Nephron (organoid): ENCODE data around the gene KLF15.

Source experiments
- H3K27ac Mint-ChIP-seq, 3 experiments: 2 replicates each; pipeline ENCODE4 v1.8.0; 2020; ENCODE audit warnings: mixed read lengths in 3 of 3, mild to moderate bottlenecking in 2 of 3, moderate library complexity in 1 of 3
- H3K27me3 Mint-ChIP-seq: 2 replicates; pipeline ENCODE4 v1.8.0; 2021; ENCODE audit warnings: low read depth, mild to moderate bottlenecking, moderate library complexity, mixed read lengths
- H3K36me3 Mint-ChIP-seq: 2 replicates; pipeline ENCODE4 v1.8.0; 2020; ENCODE audit warnings: low read depth, mixed read lengths
- H3K4me1 Mint-ChIP-seq: 2 replicates; pipeline ENCODE4 v1.8.0; 2020; ENCODE audit warnings: mixed read lengths
- H3K4me3 Mint-ChIP-seq, 3 experiments: 2 replicates each; pipeline ENCODE4 v1.8.0; 2020; ENCODE audit warnings: mild to moderate bottlenecking in 3 of 3, mixed read lengths in 3 of 3, moderate library complexity in 2 of 3
- H3K9me3 Mint-ChIP-seq: 2 replicates; pipeline ENCODE4 v1.8.0; 2020; ENCODE audit warnings: mixed read lengths
- TF ChIP-seq, protein P1 (sequence below), 3 experiments: fragments of 200-600 bp; sonication (generic); IDR thresholded peaks; one replicate each; pipeline ENCODE4 v1.5.0; 2021; ENCODE audit warnings: antibody characterized with exemption in 3 of 3; ENCODE audit not compliant: unreplicated experiment in 3 of 3

The KLF15 gene

DNA sequence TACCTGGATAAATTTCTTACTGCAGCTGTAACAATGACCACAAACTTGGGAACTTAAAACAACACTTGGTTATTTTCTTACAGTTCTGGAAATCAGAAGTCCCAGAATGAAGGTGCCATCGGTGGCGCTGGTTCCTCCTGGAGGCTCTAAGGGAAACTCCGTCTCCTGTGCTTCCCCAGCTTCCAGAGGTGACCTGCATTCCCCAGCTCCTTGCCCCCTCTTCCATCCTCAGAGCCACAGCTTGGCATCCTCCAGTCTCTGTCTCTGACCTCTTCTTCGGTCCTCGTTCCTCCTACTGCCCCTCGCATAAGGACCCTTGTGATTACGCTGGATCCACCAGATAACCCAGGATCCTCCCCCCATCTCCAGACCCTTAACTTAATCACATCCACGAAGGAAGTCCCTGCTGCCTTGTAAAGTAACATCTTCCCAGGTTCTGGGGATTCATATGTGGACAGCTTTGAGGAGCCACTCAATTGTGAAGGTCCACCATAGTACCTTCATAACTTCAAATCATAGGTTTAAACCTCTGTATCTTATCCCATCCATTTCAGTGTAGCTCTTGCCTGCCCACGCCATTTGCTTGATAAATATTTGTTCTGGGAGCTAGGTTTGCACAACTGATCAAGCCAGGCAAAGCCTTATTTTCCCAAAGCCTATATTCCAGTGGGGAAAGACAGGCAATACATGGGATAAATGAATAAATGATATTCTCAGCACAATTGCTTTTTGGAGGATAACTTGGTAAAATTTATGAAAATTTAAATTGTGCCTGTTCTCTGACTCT is 34.8 kb downstream of the KLF15 start:
- peaks cover 20% of the 10 kb centered on the region for H3K9me3 Mint-ChIP-seq
- H3K4me3 Mint-ChIP-seq = no peak overlapping the region
- no peak overlapping the region for H3K27ac Mint-ChIP-seq
- TF ChIP-seq, protein P1, sequence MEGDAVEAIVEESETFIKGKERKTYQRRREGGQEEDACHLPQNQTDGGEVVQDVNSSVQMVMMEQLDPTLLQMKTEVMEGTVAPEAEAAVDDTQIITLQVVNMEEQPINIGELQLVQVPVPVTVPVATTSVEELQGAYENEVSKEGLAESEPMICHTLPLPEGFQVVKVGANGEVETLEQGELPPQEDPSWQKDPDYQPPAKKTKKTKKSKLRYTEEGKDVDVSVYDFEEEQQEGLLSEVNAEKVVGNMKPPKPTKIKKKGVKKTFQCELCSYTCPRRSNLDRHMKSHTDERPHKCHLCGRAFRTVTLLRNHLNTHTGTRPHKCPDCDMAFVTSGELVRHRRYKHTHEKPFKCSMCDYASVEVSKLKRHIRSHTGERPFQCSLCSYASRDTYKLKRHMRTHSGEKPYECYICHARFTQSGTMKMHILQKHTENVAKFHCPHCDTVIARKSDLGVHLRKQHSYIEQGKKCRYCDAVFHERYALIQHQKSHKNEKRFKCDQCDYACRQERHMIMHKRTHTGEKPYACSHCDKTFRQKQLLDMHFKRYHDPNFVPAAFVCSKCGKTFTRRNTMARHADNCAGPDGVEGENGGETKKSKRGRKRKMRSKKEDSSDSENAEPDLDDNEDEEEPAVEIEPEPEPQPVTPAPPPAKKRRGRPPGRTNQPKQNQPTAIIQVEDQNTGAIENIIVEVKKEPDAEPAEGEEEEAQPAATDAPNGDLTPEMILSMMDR (IDR thresholded peaks at IDR 0.05; ENCODE audit: unreplicated experiment in 3 of 3) = no peak
- H3K27me3 Mint-ChIP-seq = peaks cover 11% of the 10 kb centered on the region
- no peaks in the 10 kb centered on the region for H3K4me1 Mint-ChIP-seq
- H3K36me3 Mint-ChIP-seq = no peaks in the 10 kb centered on the region

DNA sequence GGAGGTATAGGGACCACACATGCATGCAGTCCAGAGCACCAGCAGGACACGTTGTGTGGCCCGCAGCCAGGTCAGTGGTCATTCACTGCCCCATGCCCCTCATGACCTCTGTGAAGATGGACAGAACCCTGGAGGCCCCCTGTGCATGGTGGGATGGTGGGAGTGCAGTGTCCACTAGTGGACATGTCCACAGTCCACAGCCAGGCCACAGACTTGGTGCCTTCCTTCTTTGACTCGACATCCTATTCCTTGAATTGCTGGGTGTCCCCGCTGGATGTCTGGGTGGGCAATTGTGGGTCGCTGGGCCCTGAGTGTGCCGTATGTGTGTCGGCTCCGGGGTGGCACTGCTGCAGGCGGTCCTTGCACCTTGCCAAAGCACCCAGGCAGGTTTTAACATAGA is 35.7 kb downstream of the KLF15 start:
- no peak overlapping the region for H3K4me3 Mint-ChIP-seq
- peaks cover 7% of the 10 kb centered on the region for H3K27me3 Mint-ChIP-seq
- TF ChIP-seq, protein P1 (IDR thresholded peaks at IDR 0.05; ENCODE audit: unreplicated experiment in 3 of 3) = no peak
- H3K27ac Mint-ChIP-seq = no peak overlapping the region
- no peaks in the 10 kb centered on the region for H3K4me1 Mint-ChIP-seq
- peaks cover 14% of the 10 kb centered on the region for H3K9me3 Mint-ChIP-seq
- no peaks in the 10 kb centered on the region for H3K36me3 Mint-ChIP-seq

DNA sequence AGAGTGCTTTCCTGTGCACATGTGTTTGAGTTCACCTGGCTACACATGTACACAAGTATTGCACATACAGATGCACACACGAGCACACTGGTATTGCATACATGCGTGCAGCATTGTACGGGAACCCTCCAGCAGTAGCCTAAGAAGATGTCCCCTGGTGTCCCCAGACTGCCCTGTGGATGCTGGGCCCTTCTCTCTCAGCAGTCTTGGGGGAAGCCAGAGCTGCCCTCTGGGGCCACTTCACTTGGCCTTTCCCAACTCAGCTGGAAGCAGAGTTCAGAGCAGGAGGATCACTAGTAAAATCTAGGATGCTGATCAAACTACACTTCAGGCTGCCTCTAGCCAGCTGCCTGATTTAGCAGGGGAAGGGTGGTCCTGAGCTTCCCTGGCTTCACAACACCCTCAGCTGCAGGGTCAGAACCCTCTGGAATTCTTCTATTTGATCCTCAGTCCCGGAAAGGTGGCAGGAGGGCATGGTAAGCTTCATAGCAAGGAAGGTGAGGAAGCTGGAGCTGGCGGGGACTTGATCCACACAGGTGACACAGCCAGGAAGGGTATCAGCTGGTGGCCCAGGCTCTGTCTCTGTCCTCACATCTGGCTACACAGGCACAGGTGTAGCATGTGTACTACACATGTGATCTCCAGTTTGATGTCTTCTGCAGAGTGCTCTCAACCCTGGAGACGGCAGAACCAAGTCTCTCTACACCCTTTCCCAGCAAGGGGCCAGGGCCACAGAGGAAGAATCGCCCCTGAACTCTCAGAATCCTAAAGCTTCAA is 36.5 kb downstream of the KLF15 start:
- H3K36me3 Mint-ChIP-seq = no peaks in the 10 kb centered on the region
- H3K4me1 Mint-ChIP-seq = no peaks in the 10 kb centered on the region
- H3K4me3 Mint-ChIP-seq = no peak overlapping the region
- H3K27me3 Mint-ChIP-seq = peaks cover 7% of the 10 kb centered on the region
- TF ChIP-seq, protein P1 (IDR thresholded peaks at IDR 0.05; ENCODE audit: unreplicated experiment in 3 of 3) = no peak
- peaks cover 11% of the 10 kb centered on the region for H3K9me3 Mint-ChIP-seq
- no peak overlapping the region for H3K27ac Mint-ChIP-seq

DNA sequence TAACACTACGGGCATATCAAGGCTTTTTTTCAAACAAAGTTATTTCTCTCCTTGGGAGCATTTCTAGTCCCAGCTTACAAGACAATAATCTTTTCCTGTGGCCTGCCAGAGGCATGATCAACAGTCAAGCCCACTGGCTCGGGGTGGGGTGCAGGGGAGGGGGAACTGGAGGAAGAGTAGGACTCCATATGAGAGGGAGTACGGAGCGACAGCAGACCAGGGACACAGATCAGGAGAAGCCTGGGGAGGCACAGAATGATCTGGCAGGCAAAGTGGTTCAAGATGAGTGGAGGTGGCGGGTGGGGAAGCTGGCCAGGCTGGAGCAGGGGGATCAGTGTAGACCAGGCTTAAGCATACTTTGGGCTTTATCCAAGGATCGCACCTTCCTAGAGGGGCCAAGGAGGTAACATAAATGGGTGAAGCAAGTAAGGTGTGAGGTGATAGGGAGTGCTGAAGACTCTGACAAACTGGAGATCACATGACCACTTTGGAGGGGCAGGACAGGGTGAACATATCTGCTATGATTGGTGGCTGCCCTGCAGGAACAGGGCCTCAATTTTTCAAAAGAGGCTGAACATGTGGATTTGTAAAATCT is 37.4 kb downstream of the KLF15 start:
- Mint-ChIP-seq H3K4me3 (no peak overlapping the region), H3K4me1 (peaks cover 6% of the 10 kb centered on the region), H3K9me3 (peaks cover 11% of the 10 kb centered on the region), H3K36me3 (no peaks in the 10 kb centered on the region), H3K27me3 (peaks cover 10% of the 10 kb centered on the region), H3K27ac (no peak overlapping the region)
- TF ChIP-seq, protein P1 (IDR thresholded peaks at IDR 0.05; ENCODE audit: unreplicated experiment in 3 of 3) = no peak

DNA sequence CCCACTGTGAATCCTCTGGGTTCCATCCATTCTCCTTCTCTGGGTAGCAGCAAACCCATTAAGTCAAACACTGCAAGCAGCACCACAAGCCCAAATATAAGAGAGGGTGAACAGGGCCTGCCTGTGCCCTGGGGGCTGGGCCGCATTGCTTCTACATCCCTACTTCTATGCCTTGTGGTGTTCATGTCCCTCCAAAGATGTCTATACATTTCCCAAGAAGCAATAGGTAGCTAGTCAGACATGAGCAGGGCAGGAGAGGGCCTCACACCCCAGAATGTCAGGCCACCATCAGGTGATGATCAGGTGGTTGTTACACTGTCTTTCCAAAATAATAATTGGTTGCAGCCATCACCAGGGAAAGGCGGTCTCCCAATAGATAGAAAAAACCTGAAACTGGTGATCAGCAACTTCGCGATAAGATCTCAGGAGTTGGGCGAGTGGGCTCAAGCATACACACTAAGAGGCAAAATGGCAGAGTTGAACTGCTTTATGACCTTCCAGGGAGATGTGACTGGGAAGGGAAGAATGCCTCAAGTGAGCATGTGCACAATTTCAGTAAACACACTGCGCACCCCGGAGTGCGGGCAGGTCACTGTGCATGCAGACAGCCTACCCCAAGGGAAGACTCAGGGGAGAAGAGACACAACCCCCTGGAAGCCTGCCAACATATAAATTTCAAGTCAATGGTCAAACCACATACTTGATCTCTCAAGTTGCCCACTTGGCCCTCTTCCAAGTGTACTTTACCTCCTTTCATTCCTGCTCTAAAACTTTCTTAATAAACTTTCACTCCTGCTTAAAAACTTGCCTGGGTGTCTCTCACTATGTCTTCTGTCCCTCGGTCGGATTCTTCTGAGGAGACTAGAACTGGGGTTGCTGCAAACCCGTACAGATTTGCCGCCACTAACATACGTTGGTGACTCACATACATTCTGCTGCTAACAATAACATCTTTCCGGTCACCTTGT is 39.9 kb downstream of the KLF15 start:
- no peak overlapping the region for H3K27ac Mint-ChIP-seq
- peaks cover 9% of the 10 kb centered on the region for H3K4me1 Mint-ChIP-seq
- H3K36me3 Mint-ChIP-seq = no peaks in the 10 kb centered on the region
- TF ChIP-seq, protein P1 (IDR thresholded peaks at IDR 0.05; ENCODE audit: unreplicated experiment in 3 of 3) = no peak
- peaks cover 11% of the 10 kb centered on the region for H3K9me3 Mint-ChIP-seq
- H3K4me3 Mint-ChIP-seq = no peak overlapping the region
- peaks cover 13% of the 10 kb centered on the region for H3K27me3 Mint-ChIP-seq
